ENCODE measurements around the gene DENND2A.
A peak's percentile ranks its signal among the peaks of the same experiment; 100 is the strongest.
"Not testable (repeated sequence)": the region's sequence is repeated elsewhere in the genome, so short reads cannot be mapped to it uniquely, and the experiment has no call there.

DENND2A gene

DNA sequence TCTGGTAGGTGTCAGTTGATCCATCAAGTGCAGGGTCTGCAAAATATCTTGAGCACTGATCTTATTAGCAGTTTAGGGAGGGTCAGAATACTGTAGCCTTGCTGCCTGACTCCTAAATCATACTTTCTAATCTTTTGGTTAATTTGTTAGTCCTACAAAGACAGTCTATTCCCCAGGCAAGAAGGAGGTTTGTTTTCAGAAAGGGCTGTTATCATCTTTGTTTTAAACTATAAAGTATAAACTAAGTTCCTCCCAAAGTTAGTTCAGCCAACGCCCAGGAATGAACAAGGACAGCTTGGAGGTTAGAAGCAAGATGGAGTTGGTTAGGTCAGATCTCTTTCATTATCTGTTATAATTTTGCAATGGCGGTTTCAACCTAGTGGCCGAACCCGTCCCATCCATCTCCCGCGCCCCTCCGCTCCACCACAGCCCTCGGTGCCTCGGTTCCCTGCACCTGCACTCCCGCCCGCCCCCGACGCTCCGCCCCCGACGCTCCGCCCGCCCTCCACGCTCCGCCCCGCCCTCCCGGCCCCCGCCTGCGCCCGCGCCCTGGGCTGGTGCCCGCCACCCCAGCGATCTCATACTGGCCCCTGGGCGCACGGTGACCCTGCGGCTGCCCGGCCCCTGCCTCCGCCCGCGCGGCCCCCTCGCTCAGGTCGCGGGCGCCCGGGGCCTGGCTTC, 31.9 kb upstream of the DENND2A start, which contains the start of gene ADCK2:
Gene ADCK2 (plus strand): TSS at position 564 of the 681 bp plus-strand sequence. CDS start 386 bp downstream, outside the sequence.
- DNase-seq: no peak

DNA sequence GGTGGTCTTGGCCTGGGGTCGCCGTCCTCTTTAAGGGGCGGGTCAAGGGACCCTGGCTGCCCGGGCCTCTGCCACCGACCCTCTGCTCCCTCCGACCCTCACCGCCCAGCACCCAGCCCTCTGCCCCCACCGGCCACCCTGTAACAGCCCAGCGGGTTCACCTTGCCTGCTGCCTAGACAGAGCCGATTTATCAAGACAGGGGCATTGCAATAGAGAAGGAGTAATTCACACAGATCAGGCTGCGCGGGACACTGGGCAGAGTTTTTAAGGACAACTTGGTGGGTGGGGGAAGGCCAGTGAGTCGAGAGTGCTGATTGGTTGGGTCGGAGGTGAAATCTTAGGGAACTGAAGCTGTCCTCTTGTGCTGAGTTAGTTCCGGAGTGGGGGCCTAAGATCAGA, 31.4 kb upstream of the DENND2A start:
- DNase-seq: no peak

DNA sequence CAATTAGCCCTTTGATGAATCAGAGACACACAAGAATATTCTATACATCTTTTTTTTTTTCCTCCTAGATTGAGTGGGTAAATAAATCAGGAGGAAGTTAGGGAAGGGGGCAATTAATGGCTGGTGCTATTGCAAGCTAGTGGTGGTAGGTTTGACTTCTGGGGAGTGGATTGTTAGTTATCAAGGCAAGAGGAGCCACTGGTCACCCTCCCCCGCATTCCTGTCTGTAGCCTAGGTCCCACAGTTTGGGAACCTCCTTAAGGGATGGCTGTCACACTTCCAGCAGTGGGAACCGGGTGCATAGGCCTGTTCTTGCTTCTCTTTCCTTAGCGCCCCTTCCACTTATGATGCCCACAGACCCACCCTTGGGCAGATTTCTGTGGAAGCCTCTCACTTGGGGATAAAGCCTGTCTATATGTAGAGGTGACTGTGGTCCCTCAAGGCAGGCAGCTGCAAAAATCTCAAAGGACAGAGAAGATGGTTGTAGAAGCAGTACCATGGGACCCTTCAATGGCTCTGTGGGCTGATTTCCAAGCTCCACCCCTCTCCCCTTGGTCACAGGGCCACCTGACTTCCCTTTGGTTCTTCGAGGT, 29.8 kb upstream of the DENND2A start:
- no peak for DNase-seq

DNA sequence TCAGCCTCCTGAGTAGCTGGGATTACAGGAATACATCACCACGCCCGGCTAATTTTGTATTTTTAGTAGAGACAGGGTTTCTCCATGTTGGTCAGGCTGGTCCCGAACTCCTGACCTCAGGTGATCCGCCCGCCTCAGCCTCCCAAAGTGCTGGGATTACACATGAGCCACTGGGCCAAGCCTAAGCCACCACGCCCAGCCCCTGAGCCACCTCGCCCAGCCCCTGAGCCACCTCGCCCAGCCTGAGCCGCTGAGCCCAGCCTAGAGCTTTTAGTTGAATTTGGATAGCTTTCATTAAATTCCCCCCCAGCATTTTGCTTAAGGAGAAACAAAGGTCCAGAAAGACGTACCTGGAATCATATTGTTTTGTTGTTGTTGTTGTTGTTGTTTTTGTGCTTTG, 29.2 kb upstream of the DENND2A start:
- not testable (repeated sequence) for DNase-seq

DNA sequence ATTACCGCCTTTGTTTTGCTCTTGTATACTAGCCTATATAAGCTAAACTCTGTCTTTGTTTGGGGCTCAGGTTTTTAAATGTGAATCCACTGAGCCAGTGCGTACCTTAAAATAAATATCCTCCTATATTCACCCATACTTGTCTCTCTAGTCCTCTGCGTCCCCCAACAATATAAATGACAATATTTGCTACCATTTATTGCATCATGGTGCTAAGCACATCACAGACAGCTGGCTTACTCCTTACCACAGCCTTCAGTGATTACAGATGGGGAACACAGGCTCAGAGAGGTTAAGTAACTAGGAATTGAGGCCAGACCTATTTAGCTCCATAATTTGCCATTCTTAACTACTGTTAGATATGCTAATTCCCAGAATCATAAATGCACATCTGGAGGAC, 28.7 kb upstream of the DENND2A start:
- no peak for DNase-seq

DNA sequence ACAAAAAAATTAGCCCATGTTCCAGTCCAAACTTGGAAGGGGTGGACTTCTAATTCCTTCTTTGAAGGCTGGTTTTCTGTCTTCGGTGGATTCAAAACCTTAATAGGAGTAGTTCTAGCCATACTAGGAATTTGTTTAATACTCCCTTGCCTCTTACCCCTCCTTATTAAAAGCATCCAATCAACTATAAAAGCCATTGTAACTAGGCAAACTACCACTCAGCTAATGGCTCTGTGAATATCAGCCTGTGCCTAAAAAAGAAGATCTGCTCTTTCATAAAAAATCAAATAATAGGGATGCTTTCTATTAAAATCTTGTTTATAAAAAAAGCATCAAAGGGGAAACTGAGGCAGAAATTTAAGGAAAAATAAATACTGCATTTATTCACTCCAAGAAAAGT, 28.0 kb upstream of the DENND2A start:
- DNase-seq: no peak

DNA sequence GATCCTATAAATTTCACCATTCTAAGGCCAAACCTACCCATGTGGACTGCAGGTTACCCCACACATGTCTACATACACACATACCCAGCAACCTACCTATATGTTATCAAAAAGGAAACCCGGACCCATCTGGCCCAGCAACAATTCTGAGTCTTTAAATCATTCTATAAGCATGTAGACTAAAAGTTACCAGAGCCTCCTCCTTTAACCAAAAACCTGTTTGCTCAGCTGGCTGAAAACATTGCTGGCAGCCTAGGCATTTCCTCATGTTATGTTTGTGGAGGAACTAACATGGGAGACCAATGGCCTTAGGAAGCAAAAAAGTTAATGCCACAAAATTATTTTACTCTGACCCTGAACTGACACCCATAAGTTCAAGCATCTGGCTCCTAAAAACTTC, 26.9 kb upstream of the DENND2A start:
- no peak for DNase-seq

DNA sequence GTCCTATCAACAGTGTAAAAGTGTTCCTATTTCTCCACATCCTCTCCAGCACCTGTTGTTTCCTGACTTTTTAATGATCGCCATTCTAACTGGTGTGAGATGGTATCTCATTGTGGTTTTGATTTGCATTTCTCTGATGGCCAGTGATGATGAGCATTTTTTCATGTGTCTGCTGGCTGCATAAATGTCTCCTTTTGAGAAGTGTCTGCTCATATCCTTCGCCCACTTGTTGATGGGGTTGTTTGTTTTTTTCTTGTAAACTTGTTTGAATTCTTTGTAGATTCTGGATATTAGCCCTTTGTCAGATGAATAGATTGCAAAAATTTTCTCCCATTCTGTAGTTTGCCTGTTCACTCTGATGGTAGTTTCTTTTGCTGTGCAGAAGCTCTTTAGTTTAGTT, 22.3 kb upstream of the DENND2A start:
- not testable (repeated sequence) for DNase-seq

DNA sequence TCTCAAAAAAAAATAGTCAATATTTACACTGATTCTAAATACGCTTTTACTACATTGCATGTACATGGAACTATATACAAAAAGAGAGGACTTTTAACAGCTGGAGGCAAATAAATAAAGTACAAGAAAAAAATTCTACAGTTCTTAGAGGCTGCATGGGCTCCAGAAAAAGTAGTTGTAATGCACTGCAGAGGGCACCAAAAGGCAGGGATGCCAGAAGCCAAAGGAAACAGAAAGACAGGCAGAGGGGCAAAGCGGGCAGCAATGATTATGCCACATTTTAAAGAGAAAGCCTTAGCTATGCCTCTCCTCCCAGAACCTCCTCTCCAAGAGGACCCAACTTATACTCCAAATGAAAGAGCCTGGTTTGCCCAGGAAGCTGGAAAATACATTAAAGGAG, 20.5 kb upstream of the DENND2A start:
- DNase-seq: no peak

DNA sequence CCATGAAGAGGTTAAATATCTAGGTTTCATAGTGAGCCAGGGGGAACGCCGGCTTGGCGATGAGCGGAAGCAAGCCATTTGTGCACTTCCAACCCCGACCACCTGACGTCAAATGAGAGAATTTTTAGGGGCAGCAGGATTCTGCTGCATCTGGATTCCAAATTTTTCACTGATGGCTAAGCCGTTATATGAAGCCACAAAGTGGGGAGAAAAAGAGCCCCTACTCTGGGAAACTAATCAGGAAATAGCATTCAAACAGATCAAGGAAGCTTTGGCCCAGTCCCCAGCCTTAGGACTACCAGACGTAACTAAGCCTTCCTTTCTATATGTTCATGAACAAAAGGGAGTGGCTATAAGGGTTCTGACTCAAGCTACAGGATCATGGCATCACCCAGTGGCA, 19.2 kb upstream of the DENND2A start:
- DNase-seq: no peak

DNA sequence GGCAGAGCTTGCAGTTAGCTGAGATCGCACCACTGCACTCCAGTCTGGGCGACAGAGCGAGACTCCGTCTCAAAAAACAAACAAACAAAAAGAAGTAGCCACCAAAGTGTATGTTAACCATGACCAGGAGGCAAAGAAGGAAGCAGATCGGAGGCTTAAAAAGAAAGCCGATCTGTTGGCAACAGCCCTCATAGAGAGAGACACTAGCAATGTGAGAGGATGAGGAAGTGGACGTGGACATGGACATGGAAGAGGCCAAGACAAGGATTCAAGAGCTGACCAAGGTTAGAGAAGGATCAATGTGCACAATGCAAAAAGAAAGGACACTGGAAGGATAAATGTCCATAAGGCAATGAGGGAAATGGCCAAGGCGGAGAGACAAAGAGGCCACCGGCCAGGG, 17.3 kb upstream of the DENND2A start:
- no peak for DNase-seq

DNA sequence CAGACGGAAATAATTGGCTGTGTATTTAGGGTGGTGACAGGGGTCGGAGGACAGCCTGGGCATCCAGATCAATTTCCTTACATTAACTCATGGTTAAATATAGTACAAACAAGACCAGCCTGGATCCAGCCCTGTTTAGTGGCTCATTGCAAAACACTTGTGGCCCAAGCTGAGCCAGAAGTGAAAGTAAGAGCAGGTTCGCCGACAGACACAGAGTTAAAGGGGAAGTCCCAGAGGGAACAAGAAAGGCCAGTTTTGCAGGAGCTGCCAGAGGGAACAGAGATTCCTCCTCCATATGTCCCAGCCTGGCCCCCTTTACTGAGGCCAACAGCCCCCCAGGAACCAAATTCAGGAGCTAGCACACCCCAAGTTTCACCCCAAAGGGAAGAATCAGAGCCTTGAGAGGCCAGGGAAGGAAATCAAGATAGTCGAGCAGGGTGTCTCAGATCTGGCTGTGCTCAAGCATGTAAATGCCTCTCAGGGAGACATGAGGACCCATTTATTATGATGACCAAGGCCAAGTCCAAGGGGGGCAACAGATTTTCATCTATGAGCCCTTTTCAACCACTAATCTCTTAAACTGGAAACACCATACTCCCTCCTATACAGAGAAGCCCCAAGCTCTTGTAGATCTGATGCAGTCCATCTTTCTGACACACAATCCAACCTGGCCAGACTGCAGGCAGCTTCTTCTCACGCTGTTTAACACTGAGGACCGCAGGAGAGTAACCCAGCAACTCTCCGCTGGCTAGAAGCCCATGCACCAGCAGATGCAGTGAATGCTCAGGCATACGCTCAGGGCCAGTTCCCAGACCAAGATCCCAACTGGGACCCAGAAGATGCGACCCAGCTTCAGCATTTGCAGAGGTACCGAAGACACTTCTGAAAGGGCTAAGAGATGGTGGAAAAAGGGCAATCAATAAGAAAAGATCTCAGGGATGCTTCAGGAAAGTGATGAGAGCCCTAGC, 16.2 kb upstream of the DENND2A start:
- DNase-seq: no peak

DNA sequence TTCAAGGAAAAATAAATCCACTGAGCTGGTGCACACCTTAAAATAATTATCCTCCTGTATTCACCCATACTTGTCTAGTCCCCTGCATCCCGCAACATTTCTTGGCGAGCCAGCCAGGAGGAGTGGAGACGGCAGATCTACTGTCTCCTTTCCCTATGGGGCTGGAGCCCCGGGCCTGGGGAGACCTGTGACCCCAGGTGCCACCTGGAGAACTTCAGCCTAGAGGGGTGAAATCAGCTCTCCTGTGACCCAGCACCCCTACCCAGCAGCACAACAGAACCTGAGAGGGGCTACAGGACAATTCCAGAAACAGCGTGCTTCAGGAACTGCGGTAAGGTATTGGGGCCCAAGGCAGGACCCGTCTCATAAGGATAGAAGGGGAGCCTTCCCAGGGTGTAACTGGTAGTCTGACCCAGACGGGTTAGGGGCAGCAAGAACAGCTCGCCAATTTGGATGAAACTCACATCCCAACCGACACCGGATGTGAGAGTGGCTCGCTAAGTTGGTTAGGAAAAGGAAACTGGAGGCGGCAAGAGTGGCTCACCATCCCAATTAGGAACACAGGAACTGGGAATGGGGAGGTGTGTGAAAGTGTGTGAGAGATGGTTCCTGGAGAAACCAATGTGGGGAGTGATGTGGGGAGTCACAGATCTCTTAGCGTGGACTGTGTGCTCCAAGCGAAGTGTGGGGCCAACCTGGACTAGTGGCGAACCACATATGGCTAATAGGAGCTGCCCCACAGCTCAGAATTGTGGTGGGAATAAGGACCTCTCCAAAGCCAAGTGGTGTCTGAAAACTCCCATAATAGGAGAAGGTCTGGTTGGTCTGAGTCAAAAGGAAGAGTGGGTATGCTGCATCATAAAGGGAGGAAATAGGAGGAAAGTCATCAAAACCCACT, 15.1 kb upstream of the DENND2A start:
- DNase-seq: no peak

DNA sequence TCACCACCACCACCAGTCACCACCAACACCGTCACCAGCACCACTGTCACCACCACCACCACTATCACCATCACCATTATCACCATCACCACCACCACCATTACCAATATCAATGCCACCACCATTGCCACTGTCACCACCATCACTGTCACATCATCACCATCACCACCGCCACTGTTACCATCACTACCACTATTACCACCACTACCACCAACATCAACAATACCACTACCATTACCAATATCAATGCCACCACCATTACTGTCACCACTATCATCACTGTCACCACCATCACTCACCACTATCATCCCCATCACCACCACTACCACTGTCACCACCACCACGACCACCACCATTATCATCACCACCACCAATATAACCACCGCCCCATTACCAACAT, 14.0 kb upstream of the DENND2A start:
- DNase-seq: no peak

DNA sequence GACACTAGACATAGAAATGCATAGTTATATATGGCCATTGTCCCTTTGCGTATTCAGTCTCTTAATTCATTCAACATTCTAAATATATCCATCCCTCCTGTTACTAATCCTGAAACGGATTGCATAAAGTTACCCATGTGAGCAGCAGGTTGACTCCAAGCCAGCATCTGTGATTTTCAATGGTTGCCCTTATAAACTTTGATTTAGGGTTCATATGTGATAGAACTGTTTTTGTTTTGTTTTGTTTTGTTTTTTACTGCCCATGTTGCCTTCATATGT, 13.4 kb upstream of the DENND2A start:
- DNase-seq: no peak

DNA sequence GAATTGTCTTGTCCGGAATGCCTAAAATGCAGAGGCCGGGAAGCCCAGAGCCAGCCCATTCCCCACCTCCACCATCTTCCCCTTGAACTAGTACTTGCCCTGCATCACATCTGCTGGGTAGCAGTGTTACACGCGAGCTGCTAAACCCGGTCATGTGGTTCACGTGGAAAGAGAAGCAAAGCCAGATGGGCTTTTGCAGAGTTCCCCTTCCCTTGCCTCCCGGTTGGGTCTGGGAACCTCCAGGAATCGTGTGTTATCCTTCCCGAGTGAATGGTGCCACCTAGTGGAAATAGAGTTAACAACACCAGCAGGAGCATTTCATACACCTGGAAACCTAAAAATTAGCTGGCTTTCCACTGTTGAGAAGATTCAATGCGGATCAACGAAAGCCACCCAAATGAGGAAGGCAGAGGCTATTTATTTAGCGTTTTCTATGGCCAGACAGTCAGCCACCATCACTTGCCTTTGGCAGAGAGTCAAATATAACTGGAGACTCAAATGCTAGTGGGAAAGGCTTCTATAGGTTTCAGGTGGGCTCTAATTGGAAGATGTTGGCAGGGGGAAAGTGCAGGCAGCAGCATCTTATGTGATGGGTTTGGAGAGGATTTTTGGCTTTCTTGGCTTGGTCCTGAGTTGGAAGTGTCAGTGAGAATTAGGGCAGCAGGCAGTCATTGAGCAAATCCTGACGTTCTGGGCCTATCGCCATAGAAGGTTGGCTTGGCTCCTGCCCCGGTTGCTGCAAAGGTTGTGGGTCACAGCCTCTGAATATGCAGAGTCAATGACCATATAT, 12.9 kb upstream of the DENND2A start:
- DNase-seq: peak; percentile 74

DNA sequence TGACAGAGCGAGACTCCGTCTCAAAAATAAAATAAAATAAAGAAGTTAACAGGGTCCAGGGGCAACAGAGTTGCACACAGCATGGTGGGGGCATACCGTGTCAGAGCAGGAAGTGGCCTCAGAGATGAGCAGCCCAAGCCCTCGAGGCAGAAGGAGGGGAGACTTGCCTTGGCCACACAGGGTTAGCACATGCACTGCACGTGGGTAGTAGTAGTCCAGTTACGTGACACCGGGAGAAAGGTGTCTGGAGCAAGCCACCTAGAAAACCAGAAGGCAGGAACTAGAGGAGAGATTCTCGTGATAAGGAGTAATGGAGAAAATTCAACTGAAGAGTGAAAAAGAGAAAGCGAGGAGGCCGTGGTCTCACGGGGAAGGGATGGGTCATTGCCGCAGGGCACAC, 9.8 kb upstream of the DENND2A start:
- no peak for DNase-seq

DNA sequence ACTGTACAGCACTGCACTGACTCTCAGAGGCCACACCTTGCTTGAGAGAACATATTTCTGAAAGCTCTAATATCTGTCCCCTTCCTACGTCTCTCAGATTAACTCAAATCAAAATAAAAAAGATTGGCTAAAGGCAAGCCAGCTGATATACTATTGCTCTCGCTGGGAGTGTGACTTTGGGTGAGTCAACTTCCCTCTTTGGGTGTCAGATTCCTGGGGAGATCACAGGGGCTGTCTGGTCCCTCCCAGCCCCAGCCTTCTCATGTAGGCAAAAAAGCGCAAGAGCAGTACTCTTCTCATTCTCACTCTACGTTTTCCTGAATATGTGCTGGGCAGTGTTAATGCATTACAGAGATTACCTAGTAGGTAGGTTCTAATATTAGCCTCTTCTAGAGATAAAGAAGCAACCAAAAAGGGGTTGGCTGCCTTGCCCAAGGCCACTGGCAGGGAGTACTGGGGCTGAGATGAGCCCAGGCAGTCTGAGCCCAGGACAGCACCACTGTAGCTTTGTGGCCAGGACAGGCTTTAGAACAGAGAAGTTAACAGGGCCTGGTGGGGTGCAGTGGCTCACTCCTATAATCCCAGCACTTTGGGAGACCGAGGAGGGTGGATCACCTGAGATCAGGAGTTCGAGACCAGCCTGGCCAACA, 9.1 kb upstream of the DENND2A start:
- DNase-seq: no peak

DNA sequence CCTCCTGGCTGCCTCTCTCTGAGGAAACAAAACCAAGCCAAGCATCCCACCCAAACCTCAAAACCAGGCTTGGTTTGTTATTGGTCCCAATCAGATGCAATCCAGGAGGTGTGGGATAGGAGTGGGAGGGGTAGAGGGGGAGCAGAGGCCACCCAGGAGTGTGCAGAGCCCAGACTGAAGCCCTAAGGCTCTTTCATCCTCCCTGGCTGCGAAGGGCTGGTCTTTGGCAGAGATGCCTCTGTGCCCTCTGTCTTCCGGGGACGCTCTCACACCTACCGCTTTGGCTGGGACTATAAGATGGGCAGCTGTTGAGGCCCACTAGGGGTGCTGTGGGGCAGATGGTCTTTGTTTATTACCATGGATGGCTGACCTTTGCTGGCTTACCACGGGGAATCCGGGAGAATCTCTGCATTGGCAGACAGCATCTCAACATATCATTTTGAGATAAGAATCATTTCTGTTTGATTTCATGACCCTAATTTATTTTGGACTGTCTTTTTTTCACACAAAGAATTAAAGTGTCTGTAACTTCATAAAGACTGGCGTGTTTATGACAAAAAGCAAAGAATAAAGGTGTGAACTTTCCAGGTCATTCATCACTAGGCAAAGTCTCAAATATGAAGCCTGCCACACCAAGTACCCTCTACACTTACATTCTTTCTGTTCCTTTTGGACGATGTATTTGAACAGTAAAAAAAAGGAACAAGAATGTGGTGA, 6.5 kb upstream of the DENND2A start:
- DNase-seq: no peak

DNA sequence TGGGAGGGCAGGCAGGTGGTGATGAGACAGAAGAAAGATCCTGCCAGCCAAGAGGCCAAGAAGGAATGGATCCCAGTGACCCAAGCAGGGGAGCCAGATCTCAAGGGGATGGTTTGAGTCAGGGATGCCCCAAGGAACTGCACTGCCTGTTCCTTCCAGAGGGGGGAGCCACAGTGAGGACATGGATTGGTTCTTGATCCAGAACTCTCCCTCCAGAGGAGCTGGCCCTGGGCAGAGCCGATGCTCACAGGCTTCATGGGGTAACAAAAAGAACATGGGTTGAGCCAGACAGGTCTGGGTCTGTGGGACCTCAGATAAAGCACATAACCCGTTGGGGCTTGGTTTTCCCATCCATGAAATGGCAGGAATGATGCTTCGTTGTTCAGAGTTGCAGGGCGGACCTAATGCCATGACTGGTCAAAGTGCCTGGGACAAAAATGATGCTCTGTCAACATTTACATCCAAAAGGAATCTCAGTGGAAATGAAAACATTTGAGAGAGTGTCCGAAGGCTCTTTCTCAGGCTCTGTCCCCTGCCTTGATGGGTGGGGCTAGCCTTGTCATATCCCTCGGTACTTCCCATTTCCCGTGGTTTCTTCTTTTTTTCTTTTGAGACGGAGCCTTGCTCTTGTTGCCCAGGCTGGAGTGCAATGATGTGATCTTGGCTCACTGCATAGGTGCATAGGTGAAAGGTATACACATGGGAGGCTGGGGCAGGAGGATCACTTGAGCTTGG, 4.7 kb upstream of the DENND2A start:
- no peak for DNase-seq

All from amniotic stem cell (primary cell).